Endothelial cell of umbilical vein (primary cell): ENCODE data around the gene SFTPB. TPM values are rescaled to one million over a fixed set of nuclear protein-coding genes. Genes with fewer than 3 reads are reported as not detected.

Source experiments
- BruUV-seq: library from RNA; stranded (reverse); fragments of 400-500 nt; replicated peaks from 2 replicates; lab custom pipeline; 2021; lab: Mats Ljungman, UMichigan
- CTCF ChIA-PET: fragments of 300-600, 350-600 bp; sonication (Branson Sonifier 250); formaldehyde crosslinking; loops from one replicate; lab custom pipeline; 2021; ENCODE audit warnings: antibody characterized with exemption, inconsistent platforms; lab: Charles Lee
- POLR2A ChIA-PET: fragments of 300-600, 350-600 bp; sonication (Branson Sonifier 250); formaldehyde crosslinking; loops from one replicate; lab custom pipeline; 2021; ENCODE audit warnings: antibody characterized with exemption, inconsistent platforms; lab: Charles Lee
- DNase-seq: peaks from one replicate; pipeline ENCODE4 v3.0.0-alpha.2; 2011; ENCODE audit warnings: low read depth, low spot score
- FAIRE-seq: peaks from 2 replicates; lab custom pipeline; 2011; peaks lifted over from hg19 to GRCh38; lab: Jason Lieb, UNC
- H2AFZ ChIP-seq: 2 replicates; pipeline ENCODE4 v1.6.0; 2012; ENCODE audit warnings: low read depth, low read length, control low read depth, inconsistent platforms
- H3K27ac ChIP-seq: 2 replicates; pipeline ENCODE4 v1.5.1; 2011; ENCODE audit warnings: low read depth, mild to moderate bottlenecking, control low read depth, low read length, moderate library complexity; ENCODE audit not compliant: insufficient read depth
- H3K27me3 ChIP-seq, 2 experiments: 2 replicates each; pipeline versions ENCODE4 v1.6.0 to v1.6.1; 2011; ENCODE audit warnings: low read length in 2 of 2, mixed read lengths in 1 of 2; ENCODE audit not compliant: control insufficient read depth in 2 of 2, insufficient read depth in 2 of 2
- H3K36me3 ChIP-seq, 2 experiments: 2 replicates in 1 of 2; 3 replicates in 1 of 2; pipeline ENCODE4 v1.5.1; 2011; ENCODE audit warnings: low read length in 2 of 2, mild to moderate bottlenecking in 1 of 2, moderate library complexity in 1 of 2; ENCODE audit not compliant: control insufficient read depth in 2 of 2, insufficient read depth in 2 of 2; ENCODE audit errors: extremely low read depth in 1 of 2
- H3K4me1 ChIP-seq: 3 replicates; pipeline ENCODE4 v1.5.1; 2011; ENCODE audit warnings: mild to moderate bottlenecking, low read length; ENCODE audit not compliant: control insufficient read depth, insufficient read depth; ENCODE audit errors: extremely low read depth
- H3K4me2 ChIP-seq: 2 replicates; pipeline ENCODE4 v1.6.1; 2011; ENCODE audit warnings: low read length, control low read depth, mixed read lengths; ENCODE audit not compliant: insufficient read depth
- H3K4me3 ChIP-seq, 3 experiments: fragments of 200-600 bp in 1 of 3; sonication (generic), shearing (Covaris generic) in 1 of 3; replicated peaks in 1 of 3; 2 replicates each; pipeline ENCODE4 v1.5.1; 2011 to 2016; ENCODE audit warnings: control low read depth in 3 of 3, low read length in 3 of 3, mild to moderate bottlenecking in 2 of 3, inconsistent platforms in 1 of 3, low read depth in 1 of 3, moderate library complexity in 1 of 3; ENCODE audit not compliant: insufficient read depth in 1 of 3
- H3K79me2 ChIP-seq: 2 replicates; pipeline ENCODE4 v1.6.0; 2012; ENCODE audit warnings: low read length, inconsistent platforms; ENCODE audit not compliant: control insufficient read depth, insufficient read depth
- H3K9ac ChIP-seq: replicated peaks from 2 replicates; pipeline ENCODE3; 2011; ENCODE audit warnings: low read length, control low read depth; ENCODE audit not compliant: insufficient read depth; ENCODE audit errors: extremely low read depth
- H3K9me1 ChIP-seq: replicated peaks from 3 replicates; pipeline ENCODE4 v1.6.0; 2011; ENCODE audit warnings: mild to moderate bottlenecking, low read length; ENCODE audit not compliant: control insufficient read depth, insufficient read depth; ENCODE audit errors: extremely low read depth
- H3K9me3 ChIP-seq: replicated peaks from 2 replicates; pipeline ENCODE4 v1.5.1; 2012; ENCODE audit warnings: low read length, inconsistent platforms; ENCODE audit not compliant: control insufficient read depth, insufficient read depth
- H4K20me1 ChIP-seq: replicated peaks from 2 replicates; pipeline ENCODE3; 2011; ENCODE audit warnings: mild to moderate bottlenecking, low read length; ENCODE audit not compliant: control insufficient read depth, insufficient read depth; ENCODE audit errors: extremely low read depth
- CTCF ChIP-seq, 2 donors: IDR thresholded peaks; 1 replicate in 1 of 2; 2 replicates in 1 of 2; pipeline ENCODE4 v1.5.1; 2011; ENCODE audit warnings: low read length in 2 of 2, mild to moderate bottlenecking in 2 of 2, moderate library complexity in 2 of 2, control low read depth in 1 of 2, inconsistent platforms in 1 of 2, low read depth in 1 of 2; ENCODE audit not compliant: insufficient read depth in 1 of 2; ENCODE audit errors: extremely low read depth in 1 of 2
- EZH2 ChIP-seq: IDR thresholded peaks from 2 replicates; pipeline ENCODE4 v1.6.1; 2012; ENCODE audit warnings: borderline replicate concordance, low read depth, mild to moderate bottlenecking, moderate library complexity, low read length, inconsistent platforms; ENCODE audit not compliant: severe bottlenecking
- FOS ChIP-seq: IDR thresholded peaks from 2 replicates; pipeline ENCODE4 v1.6.1; 2011; ENCODE audit warnings: mild to moderate bottlenecking, low read length, moderate library complexity, borderline replicate concordance; ENCODE audit not compliant: insufficient read depth
- GATA2 ChIP-seq: IDR thresholded peaks from 2 replicates; pipeline ENCODE4 v1.7.0; 2011; ENCODE audit warnings: low read depth, mild to moderate bottlenecking, moderate library complexity, mixed read lengths, low read length; ENCODE audit not compliant: insufficient read length, insufficient read depth
- JUN ChIP-seq: IDR thresholded peaks from 2 replicates; pipeline ENCODE4 v1.6.1; 2011; ENCODE audit warnings: borderline replicate concordance, low read depth; ENCODE audit not compliant: insufficient read length, insufficient read depth
- MAX ChIP-seq: IDR thresholded peaks from 2 replicates; pipeline ENCODE4 v1.6.1; 2011; ENCODE audit not compliant: insufficient read depth, insufficient read length
- MYC ChIP-seq: IDR thresholded peaks from one replicate; pipeline ENCODE4 v1.6.1; 2011; ENCODE audit warnings: mild to moderate bottlenecking, low read depth, low read length
- POLR2A ChIP-seq: IDR thresholded peaks from 2 replicates; pipeline ENCODE4 v1.6.1; 2012; ENCODE audit warnings: low read depth, mild to moderate bottlenecking, control low read depth, low read length
- POLR2AphosphoS5 ChIP-seq: IDR thresholded peaks from 2 replicates; pipeline ENCODE4 v1.6.1; 2012; ENCODE audit warnings: low read depth, mild to moderate bottlenecking, control low read depth, low read length, moderate library complexity; ENCODE audit not compliant: insufficient read depth
- dilution Hi-C: fragments of 300-500 bp; cut with MboI; formaldehyde crosslinking; loops from one replicate; pipeline ENCODE4 v1.15.0; 2019; ENCODE audit warnings: low sequenced_read_pairs; ENCODE audit not compliant: extremely low pct_ligation_motif_present
- intact Hi-C: fragments of 100-400 bp; cut with micrococcal nuclease; formaldehyde crosslinking; loops from one replicate; pipeline ENCODE4 v1.10.0; 2022
- polyA plus RNA-seq, 4 experiments: library from polyadenylated mRNA; depleted of rRNA in 3 of 4; stranded (reverse) in 3 of 4; unstranded in 1 of 4; fragments of >200 nt; gene quantifications; 2 replicates each; pipeline versions ENCODE4 v1.2.1 to v1.2.3, GENCODE V29; 2011 to 2012; ENCODE audit warnings: missing spikeins in 1 of 4
- total RNA-seq: library from RNA; stranded (reverse); gene quantifications from 2 replicates; pipeline ENCODE4 v1.2.3, GENCODE V29; 2021

SFTPB gene
- total and polyA plus RNA-seq, 2 donors (not counting 3 experiments of a cell fraction or from before 2014, with no cell fraction given), result not detected

DNA sequence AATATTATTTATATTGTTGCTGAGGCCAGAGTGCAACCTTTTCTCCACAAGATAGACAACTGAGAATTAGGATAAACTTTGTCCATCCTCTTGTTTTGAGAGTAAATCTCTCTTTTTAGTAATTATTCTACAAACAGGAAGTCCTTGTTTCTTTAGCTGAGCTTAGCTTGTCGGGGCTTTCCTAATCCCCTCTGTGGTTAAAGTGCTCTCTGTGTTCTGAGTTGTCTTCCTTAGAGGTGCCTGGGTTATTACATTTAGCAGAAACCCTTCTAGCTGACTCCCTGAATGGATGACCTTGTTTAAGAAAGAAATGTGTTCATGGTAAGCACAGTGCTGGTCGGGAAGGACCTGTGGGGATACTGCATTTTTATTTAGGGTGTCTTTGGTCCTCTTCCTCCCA lies 39.3 kb downstream of the SFTPB start:
- H3K9ac ChIP-seq, result no peak overlapping the region
- intact Hi-C loops, result no loop called here
- no TSS peak for BruUV-seq
- H3K4me2 ChIP-seq, result no peak overlapping the region
- DNase-seq (no peak), FAIRE-seq (no peak)
- ChIA-PET CTCF (interaction anchor here (2.5 kb wide), 1 partner anchor 9 kb away, joined by 23 read pairs; no protein-coding TSS in a partner anchor), POLR2A (no interaction called here)
- H3K27me3 ChIP-seq, result no peaks in the 10 kb centered on the region
- no peaks in the 10 kb centered on the region for H4K20me1 ChIP-seq
- no peak for TF ChIP-seq JUN
- no peak for TF ChIP-seq GATA2
- no peak for TF ChIP-seq CTCF (IDR thresholded peaks at IDR 0.05; ENCODE audit: extremely low read depth in 1 of 2, insufficient read depth in 1 of 2, low read depth in 1 of 2, low read length in 2 of 2)
- no peak for TF ChIP-seq MAX
- no peak for TF ChIP-seq MYC
- no peak for TF ChIP-seq FOS
- TF ChIP-seq POLR2A, result no peak
- no peak for TF ChIP-seq POLR2AphosphoS5
- no peak for TF ChIP-seq EZH2
- no peaks in the 10 kb centered on the region for H3K4me1 ChIP-seq
- H3K9me1 ChIP-seq, result no peaks in the 10 kb centered on the region
- H3K4me3 ChIP-seq, result no peak overlapping the region
- H3K79me2 ChIP-seq, result peaks cover 8% of the 10 kb centered on the region
- H2AFZ ChIP-seq, result no peak overlapping the region
- H3K9me3 ChIP-seq, result no peaks in the 10 kb centered on the region
- dilution Hi-C loops, result no loop called here
- no peak overlapping the region for H3K27ac ChIP-seq
- H3K36me3 ChIP-seq, result peaks cover 15 to 48% of the 10 kb centered on the region in 2 experiments
